Measurements from ENCODE around the gene IDH3G. TPM values are rescaled to one million over a fixed set of nuclear protein-coding genes. Genes with fewer than 3 reads are reported as not detected.

The IDH3G gene
- total RNA-seq, 4 donors from 2014 or later: 79.8 to 92.7 (median 86.4) TPM

DNA sequence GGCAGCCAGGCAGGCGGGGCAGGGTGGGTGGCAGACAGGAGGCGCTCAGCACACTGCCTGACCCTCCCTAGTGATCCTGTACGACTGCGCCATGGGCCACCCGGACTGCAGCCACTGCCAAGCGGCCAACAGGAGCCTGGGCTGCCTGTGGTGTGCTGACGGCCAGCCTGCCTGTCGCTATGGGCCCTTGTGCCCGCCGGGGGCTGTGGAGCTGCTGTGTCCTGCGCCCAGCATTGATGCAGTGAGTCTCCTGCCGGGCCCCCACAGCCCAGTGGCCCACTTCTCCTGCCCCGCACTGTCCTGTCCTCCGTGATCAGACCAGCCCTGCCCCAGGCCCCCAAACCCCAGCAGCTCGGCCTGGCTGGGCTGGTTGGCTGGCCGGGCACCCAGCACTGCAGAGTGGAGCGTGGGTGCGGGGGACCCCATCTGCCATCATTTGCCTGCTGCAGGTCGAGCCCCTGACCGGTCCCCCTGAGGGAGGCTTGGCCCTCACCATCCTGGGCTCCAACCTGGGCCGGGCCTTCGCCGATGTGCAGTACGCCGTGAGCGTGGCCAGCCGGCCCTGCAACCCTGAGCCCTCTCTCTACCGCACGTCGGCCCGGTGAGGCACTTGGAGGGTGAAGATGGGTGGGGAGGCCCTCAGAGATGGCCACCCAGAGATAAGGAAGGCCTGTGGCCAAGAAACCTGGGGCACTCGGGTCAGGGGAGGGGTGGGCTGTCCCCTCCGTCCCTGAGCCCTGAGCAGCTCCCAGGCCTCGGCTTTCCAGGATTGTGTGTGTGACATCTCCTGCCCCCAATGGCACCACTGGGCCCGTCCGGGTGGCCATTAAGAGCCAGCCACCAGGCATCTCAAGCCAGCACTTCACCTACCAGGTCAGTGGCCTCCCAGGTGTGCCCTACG is 22.5 kb downstream of the IDH3G start:
- in situ Hi-C loops (cut with MboI; ENCODE audit: low sequenced_read_pairs in 4 of 4): no loop called here
- Histone ChIP-seq H3K27me3 (no peaks in the 10 kb centered on the region), H3K36me3 (no peaks in the 10 kb centered on the region), H3K27ac (no peak overlapping the region), H3K4me1 (no peaks in the 10 kb centered on the region), H3K4me3 (no peak overlapping the region), H3K9me3 (no peaks in the 10 kb centered on the region)
- TF ChIP-seq CTCF (IDR thresholded peaks at IDR 0.05 in 4 of 5, conservative IDR thresholded peaks at IDR 0.05 in 1 of 5) (no peak), POLR2A (IDR thresholded peaks at IDR 0.05) (no peak)
- intact Hi-C loops (cut with DNase I; ENCODE audit: low total_unique reads): no loop called here
- ATAC-seq (no peak), DNase-seq (peak in 1 of 2 donors; percentile 1)

DNA sequence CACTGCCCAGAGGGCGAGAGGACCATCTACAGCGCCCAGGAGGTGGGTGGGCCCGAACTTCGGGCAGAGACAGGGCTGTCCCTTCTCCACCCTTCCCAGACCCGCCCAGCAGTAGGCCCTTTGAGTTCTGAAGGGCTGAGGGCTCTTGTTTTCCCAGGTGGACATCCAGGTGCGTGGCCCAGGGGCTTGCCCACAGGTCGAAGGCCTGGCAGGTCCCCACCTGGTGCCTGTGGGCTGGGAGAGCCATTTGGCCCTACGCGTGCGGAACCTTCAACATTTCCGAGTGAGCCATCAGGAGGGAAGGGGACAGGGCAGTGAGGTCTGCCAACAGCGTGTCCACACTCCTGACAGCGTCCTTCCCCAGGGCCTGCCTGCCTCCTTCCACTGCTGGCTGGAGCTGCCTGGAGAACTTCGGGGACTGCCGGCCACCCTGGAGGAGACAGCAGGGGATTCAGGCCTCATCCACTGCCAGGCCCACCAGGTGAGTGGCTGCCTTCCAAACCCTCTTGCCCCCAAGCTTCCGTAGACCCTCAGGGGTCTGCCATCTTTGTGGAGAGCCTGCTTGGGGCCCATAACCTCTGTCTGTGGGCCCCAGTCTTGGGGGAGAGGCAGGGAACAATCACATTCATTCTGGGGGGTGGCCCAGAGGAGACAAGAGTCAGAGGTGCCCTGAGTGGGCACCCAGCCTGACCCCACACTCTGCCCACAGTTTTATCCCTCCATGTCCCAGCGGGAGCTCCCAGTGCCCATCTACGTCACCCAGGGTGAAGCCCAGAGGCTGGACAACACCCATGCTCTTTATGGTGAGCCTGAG is 23.4 kb downstream of the IDH3G start:
- Histone ChIP-seq H3K27me3 (no peaks in the 10 kb centered on the region), H3K9me3 (no peaks in the 10 kb centered on the region), H3K36me3 (no peaks in the 10 kb centered on the region), H3K27ac (no peak overlapping the region), H3K4me3 (no peak overlapping the region), H3K4me1 (no peaks in the 10 kb centered on the region)
- no peak for TF ChIP-seq CTCF (IDR thresholded peaks at IDR 0.05 in 4 of 5, conservative IDR thresholded peaks at IDR 0.05 in 1 of 5)
- no peak for TF ChIP-seq POLR2A (IDR thresholded peaks at IDR 0.05)
- DNase-seq (no peak), ATAC-seq (no peak)
- in situ Hi-C loops (cut with MboI; ENCODE audit: low sequenced_read_pairs in 4 of 4): no loop called here
- intact Hi-C loops (cut with DNase I; ENCODE audit: low total_unique reads): no loop called here

DNA sequence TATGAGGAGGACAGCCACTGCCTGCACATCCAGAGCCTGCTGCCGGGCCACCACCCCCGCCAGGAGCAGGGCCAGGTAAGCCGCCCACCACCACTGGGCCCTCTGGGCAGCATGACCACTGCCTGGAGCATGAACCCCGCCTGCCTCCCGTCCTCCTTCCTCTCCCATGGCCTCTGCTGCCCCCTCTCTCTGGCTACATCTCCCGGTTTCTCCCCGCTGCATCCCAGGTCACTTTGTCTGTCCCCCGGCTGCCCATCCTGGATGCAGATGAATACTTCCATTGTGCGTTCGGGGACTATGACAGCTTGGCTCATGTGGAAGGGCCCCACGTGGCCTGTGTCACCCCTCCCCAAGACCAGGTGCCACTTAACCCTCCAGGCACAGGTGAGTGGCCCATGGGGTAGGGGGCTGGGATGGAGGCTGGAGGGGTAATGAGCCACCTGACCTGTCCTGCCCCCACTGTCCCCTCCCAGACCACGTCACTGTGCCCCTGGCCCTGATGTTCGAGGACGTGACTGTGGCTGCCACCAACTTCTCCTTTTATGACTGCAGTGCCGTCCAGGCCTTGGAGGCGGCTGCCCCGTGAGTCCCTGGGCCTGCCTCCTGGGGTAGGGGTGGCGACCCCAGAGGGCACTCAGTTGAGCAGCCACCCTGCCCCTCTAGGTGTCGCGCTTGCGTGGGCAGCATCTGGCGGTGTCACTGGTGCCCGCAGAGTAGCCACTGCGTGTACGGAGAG is 24.1 kb downstream of the IDH3G start:
- intact Hi-C loops (cut with DNase I; ENCODE audit: low total_unique reads): no loop called here
- DNase-seq: no peak
- no peaks in the 10 kb centered on the region for H3K9me3 ChIP-seq
- H3K36me3 ChIP-seq: no peaks in the 10 kb centered on the region
- in situ Hi-C loops (cut with MboI; ENCODE audit: low sequenced_read_pairs in 4 of 4): no loop called here
- no peak overlapping the region for H3K27ac ChIP-seq
- H3K27me3 ChIP-seq: no peaks in the 10 kb centered on the region
- H3K4me1 ChIP-seq: no peaks in the 10 kb centered on the region
- no peak for TF ChIP-seq CTCF (IDR thresholded peaks at IDR 0.05 in 4 of 5, conservative IDR thresholded peaks at IDR 0.05 in 1 of 5)
- no peak for TF ChIP-seq POLR2A (IDR thresholded peaks at IDR 0.05)
- no peak overlapping the region for H3K4me3 ChIP-seq
- ATAC-seq: no peak

DNA sequence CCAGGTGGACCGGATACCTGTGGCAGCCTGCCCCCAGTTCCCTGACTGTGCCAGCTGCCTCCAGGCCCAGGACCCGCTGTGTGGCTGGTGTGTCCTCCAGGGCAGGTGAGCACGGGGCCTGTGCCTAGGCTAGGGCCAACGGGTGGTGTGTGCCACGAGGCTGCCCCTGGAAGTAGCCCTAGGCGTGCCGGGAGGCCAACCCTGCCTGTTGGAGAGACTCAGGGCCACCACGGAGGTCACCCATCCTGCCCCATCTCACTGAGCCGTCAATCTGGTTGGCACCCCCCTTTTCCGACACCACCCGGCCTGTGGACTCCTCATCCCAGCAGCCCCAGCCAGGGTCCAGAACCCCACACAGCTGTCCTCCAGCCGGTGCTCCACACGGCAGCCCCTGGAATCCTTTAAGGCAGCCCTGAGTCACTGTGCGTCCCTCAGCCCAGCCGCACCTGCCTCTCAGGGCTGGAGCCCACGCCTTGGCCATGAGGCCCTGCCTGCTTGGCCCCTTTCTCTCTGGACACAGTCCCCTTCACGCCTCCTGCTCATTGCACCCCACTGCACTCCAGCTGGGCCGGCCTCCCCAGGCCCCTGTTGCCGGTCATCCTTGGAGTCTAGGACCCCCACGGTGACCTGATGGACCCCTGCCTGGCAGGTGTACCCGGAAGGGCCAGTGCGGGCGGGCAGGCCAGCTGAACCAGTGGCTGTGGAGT is 24.9 kb downstream of the IDH3G start:
- Histone ChIP-seq H3K4me1 (no peaks in the 10 kb centered on the region), H3K27me3 (no peaks in the 10 kb centered on the region), H3K9me3 (no peaks in the 10 kb centered on the region), H3K36me3 (no peaks in the 10 kb centered on the region), H3K4me3 (no peak overlapping the region), H3K27ac (no peak overlapping the region)
- intact Hi-C loops (cut with DNase I; ENCODE audit: low total_unique reads) (no loop called here), in situ Hi-C loops (cut with MboI; ENCODE audit: low sequenced_read_pairs in 4 of 4) (no loop called here)
- ATAC-seq (no peak), DNase-seq (no peak)
- TF ChIP-seq CTCF (IDR thresholded peaks at IDR 0.05 in 4 of 5, conservative IDR thresholded peaks at IDR 0.05 in 1 of 5): no peak
- TF ChIP-seq POLR2A (IDR thresholded peaks at IDR 0.05): no peak
